Stimulated activated CD4-positive, alpha-beta T cell treated with anti-CD3 and anti-CD28 coated beads, Interleukin-15, amount 100 ng/mL, for 24 hours (primary cell): ENCODE data around the gene TXNDC2.
A peak's percentile ranks its signal among the peaks of the same experiment; 100 is the strongest.

Experiments used
- DNase-seq: peaks from one replicate; pipeline ENCODE4 v3.0.0-alpha.2; 2020

TXNDC2 gene

DNA sequence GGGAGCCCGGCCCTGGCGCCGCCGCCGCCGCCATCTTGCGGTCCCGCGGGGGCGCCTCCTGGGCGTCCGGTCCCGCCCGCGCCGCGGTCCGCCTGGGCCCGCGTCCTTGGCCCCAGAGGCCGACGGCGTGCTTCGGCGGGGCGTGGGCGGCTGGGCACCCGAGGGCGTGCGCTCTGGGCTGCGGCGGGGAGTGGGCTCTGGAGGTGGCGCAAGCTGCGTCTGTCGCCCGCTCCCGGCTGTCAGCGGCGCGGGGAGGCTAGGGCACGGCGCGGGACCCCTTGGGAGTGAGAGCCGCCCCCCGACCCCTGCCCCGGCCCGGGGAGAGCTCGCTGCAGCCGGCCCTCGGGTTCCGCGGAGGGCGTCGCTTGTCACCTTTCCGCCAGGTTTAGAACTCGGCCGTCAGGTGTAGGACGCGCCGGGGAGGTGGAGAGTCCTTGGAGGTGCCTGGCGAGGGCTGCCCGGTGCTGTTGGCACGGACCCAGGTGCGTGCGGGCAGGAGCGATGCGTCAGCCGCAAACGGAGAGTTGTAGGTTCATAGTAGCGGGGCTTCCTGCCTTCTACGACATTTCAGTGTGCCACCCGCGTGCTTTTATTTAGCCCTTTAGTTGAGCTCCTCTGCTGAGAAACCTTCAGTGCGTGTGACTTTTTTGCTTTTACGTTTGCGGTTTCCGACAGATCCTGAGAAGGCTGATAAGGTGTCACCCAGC lies 29.0 kb downstream of the TXNDC2 start:
- DNase-seq = peak; percentile 84

DNA sequence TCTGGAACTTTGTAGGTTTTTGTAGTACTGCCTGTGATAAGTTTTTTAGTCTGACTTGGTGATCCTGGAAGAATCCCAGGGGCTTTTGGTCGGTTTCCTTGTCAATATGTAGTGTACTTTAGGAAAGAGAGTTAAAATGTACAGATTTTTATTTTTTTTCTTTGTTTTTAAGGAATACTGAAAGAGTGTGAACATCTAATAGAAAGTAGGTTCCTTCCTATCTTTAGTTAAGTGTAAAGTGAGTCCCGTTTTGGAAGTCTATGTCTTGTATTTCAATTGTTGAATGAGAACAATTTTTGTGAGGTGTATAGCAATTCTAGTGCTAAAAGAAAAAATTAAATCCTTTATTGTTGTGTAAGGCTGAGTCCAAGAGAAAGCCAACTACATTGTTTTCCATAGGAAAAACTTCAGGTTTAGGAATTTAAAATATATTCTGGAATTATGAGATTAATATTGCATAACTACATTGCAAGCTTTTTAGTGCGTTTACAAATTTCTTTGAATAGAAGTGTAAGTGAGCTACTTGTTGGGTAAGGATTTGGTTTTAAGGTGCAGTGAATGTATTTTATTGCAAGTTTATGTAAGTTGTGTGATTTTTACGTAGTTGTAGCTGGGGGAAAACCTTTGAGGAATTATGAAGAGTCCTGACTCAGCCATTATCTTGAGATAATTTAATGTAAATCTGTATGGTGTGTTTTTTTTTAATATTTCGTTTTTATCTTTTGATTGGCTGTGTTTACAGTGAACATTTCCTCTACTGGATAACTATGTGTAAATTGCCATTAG lies 29.7 kb downstream of the TXNDC2 start:
- no peak for DNase-seq

DNA sequence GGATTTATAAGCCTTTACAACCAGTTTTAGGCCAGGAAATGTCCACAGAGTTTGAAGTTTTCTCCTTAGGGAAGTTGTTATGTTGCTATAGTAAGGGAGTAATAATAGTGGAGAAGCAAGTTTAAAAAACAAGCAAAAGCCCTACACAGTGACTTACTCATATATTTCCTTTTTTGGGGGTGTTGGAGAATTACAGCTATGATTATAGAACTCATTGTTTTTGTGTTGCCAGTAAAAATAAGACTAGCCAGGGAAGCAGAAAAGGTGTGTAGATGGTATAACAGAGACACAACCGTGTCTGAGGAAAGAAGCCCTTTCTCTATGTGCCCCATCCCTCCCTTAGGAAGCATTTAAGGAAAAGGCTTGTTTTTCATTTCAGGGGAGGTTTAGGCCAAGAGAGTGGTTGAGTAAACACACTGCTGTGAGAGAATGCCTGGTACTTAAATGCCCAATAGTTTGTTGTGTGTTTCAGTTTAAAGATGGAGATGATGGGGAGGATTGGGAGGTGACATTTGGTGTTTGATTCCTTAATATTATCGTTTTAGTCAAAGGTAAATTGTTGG lies 30.4 kb downstream of the TXNDC2 start:
- no peak for DNase-seq

DNA sequence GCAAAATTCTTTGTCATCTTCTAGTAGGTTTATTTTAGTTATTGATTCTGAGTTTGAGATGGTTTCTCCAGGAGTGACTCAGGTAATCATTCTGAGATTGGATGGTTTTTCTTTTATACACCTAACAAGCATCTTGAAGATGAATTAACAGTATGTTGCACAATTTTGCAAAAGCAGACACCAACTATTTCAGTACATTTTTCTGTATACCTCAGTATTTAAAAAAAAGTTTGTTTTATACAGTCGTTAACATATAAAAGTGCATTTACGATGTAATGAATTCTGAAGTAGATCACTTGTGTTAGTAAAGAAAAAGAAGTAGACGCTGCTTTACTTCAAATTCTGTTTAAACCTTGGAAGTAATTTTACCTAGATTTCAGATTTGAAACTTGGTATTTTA lies 31.0 kb downstream of the TXNDC2 start:
- no peak for DNase-seq

DNA sequence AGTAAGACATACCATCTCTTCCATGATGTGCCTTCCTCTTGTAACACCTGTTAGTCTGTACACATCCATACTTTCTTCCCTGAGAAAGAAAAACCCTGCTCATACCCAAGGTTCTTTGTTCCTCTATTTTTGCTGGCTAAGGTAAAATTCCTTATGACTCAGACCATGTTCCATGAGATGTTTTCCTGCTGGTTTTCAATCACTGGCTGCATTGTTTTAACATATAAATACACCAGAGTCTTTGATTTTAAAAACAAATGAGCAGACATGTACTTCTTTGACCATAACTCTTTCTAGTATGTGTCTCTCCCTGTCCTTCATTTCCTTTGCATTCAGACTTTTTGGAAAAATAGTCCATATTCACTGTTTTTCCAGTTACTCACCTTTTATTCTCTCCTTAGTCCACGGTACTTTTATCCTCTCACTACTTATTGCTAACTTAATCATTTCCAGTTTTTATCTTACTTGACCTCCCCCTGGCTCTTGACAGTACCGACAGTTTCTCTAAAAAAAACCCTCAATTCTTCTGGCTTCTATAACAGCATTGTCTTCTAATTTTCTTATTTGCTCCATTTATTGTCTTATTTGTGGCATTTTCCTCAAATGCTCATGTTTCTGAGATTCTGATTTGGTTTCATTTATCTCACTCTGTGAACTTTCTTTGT lies 32.4 kb downstream of the TXNDC2 start:
- no peak for DNase-seq

DNA sequence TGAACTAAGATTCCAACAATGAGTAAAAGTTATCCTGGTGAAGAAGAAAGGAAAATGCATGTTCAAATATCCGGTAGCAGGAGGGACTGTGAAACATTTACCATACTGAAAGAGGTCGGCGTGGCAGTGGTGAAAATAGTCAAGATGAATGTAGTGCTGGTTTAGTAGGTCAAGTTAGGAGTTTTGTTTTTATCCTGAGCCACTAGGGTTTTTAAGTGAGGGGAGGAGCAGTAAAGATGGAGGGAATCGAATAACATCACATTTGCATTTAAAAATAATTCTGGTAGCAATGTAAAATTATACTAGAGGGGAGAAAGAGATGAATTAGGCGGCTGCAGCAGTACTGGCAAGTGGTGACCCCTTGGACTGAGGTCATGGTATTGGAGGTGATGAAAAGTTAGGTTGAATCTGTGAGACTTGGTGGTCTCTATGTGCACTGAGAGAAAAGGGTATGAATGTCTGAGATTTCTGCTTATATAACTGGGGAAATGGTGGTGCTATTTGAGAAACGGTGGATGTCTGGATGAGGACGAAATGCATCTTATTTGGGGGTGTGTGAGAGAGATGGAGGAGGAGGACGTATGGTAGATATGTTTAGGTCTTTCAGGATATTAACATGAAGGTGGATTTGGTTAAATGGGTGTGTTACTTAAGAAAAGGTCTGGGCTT lies 33.9 kb downstream of the TXNDC2 start:
- DNase-seq = peak; percentile 14

DNA sequence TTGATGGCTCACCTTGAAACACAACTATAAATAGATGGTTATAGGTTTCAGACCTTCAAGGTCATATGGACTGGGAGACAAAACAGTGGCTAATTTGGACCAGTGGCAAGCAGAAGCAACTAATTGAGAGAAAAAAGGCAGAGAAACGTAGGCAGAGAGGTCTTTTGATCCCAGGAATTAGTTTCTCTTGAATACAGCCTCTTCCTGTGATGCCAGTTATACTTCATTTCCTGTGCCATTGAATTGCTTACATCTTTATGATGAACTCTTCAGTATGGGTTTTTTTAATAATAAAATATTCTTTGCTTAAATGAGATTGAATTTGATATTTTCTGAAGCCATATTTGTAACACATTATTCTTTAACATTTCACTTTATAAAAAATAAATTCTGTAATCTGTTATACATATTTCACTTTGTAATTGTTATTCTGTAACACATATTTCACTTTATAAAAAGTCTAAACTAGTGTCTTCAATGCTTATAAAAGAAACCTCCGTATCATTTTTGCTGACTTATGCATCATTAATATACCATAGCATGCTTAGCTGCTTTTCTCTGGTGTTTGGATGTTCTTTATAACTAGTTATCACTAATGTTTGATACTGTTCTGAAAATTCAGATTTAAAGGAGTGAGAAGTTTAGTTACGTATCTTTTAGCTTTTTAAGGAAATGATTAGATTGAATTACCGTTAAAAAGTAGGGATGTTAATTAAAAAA lies 37.0 kb downstream of the TXNDC2 start:
- DNase-seq = no peak

DNA sequence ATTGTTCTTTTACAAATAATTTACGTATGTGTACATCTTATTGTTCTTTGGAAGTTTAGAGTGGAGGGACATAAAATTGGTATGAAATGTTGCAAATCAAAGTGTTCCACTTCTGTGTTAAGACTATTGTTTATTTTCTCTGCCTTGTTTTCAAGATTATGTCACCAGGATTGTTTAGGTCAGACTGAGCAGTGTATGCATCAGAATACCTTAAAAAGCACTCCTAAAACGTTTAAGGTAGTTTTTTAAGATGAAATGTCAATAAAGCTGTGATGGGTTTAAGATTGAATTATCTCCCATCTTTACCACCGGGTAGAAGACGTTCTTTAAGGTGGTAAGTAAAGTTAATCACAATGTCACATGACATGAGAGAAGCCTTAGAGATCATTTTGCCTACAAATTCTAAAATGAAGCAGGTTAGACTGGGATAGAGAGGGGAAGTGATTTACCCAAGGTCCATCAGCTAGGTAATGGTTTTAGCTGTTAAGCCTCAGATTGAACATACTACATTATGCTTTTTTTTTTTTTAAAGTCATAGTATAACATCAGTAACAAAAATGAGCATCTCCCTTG lies 38.7 kb downstream of the TXNDC2 start:
- DNase-seq = no peak

DNA sequence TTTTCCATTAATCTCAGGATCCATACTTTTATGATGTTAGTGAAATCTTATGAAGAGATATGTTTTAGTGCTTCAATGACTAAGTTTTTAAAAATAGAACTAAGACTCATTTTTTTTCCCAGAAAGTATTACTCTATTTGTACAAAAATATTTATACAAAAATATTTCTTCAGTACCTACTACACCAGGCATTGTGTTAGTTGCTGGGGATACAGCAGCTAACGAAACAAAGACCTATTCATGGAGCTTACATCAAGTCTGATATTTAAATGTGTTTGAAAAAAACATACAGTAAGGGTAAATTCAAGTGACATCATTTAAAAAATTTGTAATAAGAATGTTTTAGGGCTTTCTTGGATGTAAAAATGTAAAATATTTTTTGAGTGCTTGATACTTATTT lies 39.6 kb downstream of the TXNDC2 start:
- no peak for DNase-seq

DNA sequence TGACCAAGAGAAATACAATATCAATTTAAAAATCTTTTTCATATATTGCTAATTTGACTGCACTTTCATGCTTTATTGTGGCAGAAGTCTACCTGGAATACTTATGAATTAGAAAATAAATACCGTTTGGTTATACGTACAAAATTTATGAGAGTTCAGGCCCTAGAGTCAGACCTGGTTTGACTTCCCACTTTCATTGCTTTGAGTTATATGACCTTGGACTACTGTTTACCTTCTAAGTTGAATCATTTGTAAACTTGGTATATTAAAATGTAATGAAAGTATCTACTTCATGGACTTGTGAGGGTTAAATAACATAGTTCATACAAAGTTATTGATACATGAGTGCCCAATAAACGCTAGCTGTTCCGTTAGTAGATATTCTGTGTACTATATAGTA lies 40.0 kb downstream of the TXNDC2 start:
- DNase-seq = no peak

DNA sequence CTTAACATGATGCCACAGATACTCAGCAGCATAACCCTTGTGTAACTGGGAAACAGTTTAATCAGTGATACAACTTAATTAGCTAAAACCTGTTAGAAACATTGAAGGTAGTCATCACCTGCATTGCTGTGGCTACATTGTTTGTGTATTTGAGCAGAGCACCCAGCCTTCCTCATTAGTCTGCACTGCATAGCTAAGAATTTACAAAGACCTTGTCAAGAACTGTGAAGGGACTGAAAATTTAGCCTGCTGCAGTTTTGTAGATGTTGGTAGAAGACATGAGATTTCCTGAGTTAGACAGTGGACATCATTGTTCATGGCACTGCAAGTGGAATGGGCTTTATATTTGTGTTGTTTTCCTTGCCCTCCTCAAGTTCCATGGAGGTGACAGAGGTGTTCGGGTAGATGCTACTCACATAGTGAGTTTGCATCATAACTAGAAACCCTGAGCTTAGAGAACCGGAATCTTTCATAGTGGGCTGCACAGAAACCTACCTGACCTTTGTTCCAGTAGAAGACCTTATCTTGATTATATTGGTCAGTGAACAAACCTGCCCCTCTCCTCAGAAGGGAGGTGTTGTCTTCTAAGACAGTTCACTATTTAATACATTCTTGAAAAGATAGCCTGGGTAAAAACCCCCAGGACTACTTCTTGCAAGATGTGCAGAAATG lies 40.6 kb downstream of the TXNDC2 start:
- DNase-seq = no peak

DNA sequence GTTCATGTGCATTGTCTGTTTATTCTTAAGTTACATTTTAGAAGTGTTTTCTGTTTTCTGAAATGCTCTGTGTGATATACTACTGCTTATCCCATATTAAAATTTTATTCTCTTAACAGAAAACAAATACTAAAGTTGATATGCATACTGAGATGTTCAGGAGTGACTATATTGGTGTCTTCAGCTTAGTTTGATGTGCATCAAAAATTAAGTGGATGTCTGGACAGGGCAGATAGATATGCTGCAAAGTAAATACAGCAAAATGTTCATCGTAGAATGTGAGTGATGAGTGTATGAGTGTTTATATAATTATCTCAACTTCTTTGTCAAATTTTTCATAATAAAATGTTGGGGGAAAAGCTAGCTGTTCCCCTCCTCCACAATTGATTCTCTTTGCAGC lies 41.2 kb downstream of the TXNDC2 start:
- DNase-seq = no peak

DNA sequence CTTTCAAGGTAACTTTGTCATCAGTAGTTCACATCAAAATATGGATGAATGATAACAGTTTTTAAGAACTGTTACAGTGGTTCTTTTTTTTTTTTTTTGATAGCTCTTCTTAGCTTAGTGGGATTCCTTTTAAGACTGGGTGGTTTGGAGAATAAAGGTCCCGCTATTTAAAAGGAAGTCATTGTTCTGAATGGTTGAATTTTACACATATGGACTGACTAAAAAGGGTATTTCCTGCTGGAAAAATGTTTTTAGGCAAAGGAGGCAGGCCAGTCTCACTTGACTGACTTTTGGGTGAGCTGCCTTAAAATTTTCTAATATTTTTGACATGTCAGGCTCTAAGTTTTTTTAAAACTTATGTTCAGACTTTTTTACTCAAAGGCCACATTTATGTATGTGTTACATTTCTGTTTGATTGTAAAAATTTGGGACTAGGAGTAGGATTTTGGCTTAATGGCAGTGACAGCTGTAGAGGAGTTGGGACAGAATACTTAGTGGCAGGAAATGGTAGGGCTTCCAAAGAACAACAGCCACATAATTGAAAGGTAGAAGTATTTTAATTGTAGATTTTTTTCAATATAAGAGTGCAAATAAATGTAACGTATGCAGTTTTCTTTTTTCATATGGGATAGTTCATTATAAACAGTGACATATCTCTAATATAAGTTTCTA lies 41.8 kb downstream of the TXNDC2 start:
- DNase-seq = no peak

DNA sequence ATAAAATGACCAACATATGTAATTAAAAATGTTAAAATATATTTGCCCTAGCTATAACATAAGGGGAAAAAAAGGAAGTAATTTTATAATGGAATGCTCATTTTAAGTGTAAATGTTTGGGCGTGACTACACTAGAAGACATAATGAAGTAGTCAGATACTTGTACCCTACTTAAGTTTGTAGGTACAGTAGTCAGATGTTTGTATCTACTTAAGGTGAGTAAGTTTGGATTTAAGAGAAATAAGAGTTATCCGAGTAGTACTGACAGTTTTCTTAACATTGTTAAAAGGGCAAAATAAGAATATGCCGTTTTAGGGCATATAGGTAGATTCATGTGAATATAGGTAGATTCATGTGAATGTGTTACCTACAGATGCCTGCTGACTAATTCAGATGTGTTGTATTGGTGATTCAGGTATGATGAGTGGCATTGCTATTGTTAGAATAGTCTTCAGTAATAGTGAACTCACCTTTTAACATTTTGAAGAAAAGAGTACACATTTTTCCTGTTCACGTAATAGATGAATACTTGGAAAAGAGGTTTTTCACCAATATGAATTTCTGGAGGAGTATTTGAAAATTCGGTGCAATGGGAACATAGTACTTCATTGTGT lies 43.0 kb downstream of the TXNDC2 start:
- DNase-seq = no peak

DNA sequence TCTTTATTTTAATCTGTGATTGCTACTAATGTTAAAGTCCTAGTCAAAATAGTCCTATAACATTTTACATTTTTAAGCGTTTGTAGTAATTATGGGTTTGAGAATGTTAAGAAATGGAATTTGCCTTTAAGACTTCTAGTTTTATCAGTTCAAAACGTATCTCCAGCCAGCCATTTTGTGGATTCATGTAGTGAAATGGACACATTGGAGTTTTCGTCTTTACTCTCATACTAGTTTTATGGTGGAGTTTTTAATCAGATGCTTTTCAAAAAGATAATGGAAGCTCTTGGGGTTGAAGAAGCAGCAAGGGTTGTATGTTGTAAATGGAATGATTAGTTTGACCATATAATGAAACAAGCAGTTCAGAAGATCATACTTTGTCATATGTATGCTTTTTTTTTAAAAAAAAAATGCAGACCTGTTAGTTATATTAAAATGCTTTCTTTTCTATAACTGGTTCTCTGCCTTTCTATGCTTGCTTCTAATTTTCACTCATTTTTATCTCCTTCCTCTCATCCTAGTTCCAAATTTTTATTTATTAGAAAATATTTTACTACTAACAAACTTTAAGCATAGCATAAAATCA lies 44.6 kb downstream of the TXNDC2 start:
- DNase-seq = no peak

DNA sequence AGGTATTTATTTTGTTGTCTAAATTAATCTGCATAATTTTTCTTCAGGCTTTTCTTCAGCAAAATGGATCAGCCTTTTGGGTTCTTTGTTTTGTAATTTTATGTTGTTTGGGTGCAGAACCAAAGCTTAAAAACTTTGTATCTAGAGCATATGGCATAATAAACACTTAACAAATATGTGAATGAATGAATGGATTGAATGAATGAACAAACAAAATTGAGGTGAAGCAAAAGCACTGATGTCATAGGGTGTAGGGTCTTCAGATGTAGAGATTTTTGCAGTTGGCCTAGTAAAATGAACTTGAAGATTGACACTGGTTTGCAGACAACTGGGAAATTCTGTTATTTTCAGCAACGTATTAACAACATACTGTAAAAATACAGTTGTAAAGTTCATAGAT lies 45.4 kb downstream of the TXNDC2 start:
- DNase-seq = no peak

DNA sequence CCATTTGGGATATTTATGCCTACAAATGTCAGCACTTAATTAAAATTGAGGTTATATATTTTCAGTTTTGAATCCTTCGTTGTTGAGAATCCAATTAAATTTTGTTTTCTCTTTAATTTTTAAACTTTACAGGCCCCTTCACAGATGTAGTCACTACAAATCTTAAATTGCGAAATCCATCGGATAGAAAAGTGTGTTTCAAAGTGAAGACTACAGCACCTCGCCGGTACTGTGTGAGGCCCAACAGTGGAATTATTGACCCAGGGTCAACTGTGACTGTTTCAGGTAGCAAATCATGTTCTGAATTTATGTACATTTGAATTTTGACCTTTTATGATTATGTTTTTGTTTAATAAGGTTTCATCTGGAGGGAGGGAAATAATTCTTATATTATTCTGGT lies 45.9 kb downstream of the TXNDC2 start:
- no peak for DNase-seq

DNA sequence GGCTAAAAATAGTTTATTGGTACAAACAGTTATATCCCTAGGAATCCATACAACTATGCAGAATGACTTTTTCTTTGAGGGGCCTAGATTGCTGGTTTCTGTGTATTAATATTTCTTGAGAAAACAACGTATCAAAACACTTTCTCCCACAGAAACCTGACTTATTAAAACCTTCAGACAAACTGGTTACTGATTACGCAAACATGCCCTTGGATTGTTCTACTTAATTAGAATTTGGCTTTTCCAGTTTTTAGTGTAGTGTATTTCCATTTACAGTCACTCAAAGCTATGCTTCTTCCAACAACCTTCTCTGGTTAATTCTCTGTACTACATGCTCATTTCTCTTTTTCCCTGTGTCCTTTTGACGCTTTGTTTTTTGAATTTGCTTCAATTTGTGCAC lies 48.1 kb downstream of the TXNDC2 start:
- no peak for DNase-seq

DNA sequence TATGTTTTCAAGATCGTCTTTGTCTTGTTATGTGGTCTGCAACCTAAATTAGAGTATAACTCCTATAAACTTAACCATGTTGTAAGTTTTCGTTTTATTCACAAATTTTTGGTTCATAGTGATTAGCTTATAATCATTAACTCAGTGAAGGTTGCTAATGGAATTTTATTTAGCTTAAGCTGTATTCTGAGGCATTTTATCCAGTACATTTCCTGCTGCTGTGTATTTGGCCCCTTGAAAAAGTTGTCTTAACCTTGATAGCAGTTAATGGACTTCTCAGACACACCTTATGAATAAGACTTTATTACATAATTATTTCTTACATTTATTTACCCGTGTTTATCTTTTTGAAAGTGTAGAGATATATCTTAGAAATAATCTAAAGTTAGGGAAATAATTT lies 48.5 kb downstream of the TXNDC2 start:
- DNase-seq = no peak
